Activated naive CD8-positive, alpha-beta T cell (primary cell): ENCODE measurements around the gene TMCO4.
"Not testable (repeated sequence)": the region's sequence is repeated elsewhere in the genome, so short reads cannot be mapped to it uniquely, and the experiment has no call there.

Experiments used
- H3K27ac Mint-ChIP-seq: one replicate; pipeline ENCODE4 v1.8.0; 2021; ENCODE audit warnings: mixed read lengths
- H3K27me3 Mint-ChIP-seq: one replicate; pipeline ENCODE4 v1.8.0; 2021; ENCODE audit warnings: mixed read lengths
- H3K36me3 Mint-ChIP-seq: one replicate; pipeline ENCODE4 v1.8.0; 2021; ENCODE audit warnings: mixed read lengths
- H3K4me1 Mint-ChIP-seq: one replicate; pipeline ENCODE4 v1.8.0; 2021; ENCODE audit warnings: low read depth, mixed read lengths
- H3K4me3 Mint-ChIP-seq: one replicate; pipeline ENCODE4 v1.8.0; 2021; ENCODE audit warnings: mild to moderate bottlenecking, mixed read lengths
- H3K9me3 Mint-ChIP-seq: one replicate; pipeline ENCODE4 v1.8.0; 2021; ENCODE audit warnings: low read depth, mixed read lengths

The TMCO4 gene

GRCh38 chr1:19800076-19800804, 524 bp upstream of the TMCO4 start:
- no peaks in the 10 kb centered on the region for H3K9me3 Mint-ChIP-seq
- H3K4me3 Mint-ChIP-seq: peak overlapping the region; percentile 90
- H3K4me1 Mint-ChIP-seq: peaks cover 24% of the 10 kb centered on the region
- H3K27ac Mint-ChIP-seq: peak overlapping the region; percentile 96
- no peaks in the 10 kb centered on the region for H3K27me3 Mint-ChIP-seq
- H3K36me3 Mint-ChIP-seq: peaks cover 2% of the 10 kb centered on the region

DNA sequence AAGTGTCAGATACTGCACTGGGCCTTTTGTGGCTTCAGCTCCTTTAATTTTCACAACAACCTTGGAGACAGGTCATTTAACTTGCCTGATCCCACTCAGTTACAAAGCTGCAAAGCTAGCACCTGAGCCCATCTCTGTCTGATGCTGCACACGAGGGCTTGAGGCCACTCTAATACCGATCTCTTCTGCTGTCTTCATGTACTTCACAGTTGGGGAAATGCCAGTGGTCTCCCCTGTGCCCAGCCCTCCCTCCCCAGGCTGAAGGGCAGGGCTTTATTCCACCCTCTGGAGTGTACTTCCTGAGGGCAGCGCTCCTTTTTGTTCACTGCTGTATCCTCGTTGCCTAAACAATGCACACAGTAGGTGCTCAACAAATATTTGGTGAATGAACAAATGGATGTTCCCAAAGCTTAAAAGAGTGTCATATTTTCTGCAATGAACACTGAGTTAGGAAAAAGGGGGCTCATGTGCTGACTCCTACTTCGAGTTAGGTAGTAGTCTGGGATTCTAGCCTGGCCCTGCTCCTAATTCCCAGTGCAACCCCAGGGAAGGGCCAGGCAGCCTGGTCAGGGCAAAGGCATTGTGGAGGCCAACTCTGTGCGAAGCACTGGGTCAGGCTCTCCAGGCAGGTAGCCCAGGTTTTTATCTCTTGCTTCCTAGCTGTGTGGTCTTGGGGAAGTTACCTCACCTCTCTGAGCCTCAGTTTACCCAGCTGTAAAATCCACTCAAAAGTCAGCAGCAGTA, 1.1 kb downstream of the TMCO4 start:
- H3K9me3 Mint-ChIP-seq: no peaks in the 10 kb centered on the region
- no peaks in the 10 kb centered on the region for H3K27me3 Mint-ChIP-seq
- peaks cover 28% of the 10 kb centered on the region for H3K4me1 Mint-ChIP-seq
- H3K36me3 Mint-ChIP-seq: peaks cover 4% of the 10 kb centered on the region
- peak overlapping the region; percentile 87 for H3K4me3 Mint-ChIP-seq
- peak overlapping the region; percentile 94 for H3K27ac Mint-ChIP-seq

GRCh38 chr1:19797827-19798226, 1.9 kb downstream of the TMCO4 start:
- Mint-ChIP-seq H3K4me3 (peak overlapping the region; percentile 87), H3K36me3 (peaks cover 8% of the 10 kb centered on the region), H3K27ac (peak overlapping the region; percentile 94), H3K27me3 (no peaks in the 10 kb centered on the region), H3K4me1 (peaks cover 31% of the 10 kb centered on the region), H3K9me3 (no peaks in the 10 kb centered on the region)

GRCh38 chr1:19794583-19794982, 5.1 kb downstream of the TMCO4 start:
- H3K27me3 Mint-ChIP-seq: no peaks in the 10 kb centered on the region
- H3K4me3 Mint-ChIP-seq: no peak overlapping the region
- no peaks in the 10 kb centered on the region for H3K9me3 Mint-ChIP-seq
- no peak overlapping the region for H3K27ac Mint-ChIP-seq
- H3K4me1 Mint-ChIP-seq: peaks cover 30% of the 10 kb centered on the region
- H3K36me3 Mint-ChIP-seq: peaks cover 19% of the 10 kb centered on the region

DNA sequence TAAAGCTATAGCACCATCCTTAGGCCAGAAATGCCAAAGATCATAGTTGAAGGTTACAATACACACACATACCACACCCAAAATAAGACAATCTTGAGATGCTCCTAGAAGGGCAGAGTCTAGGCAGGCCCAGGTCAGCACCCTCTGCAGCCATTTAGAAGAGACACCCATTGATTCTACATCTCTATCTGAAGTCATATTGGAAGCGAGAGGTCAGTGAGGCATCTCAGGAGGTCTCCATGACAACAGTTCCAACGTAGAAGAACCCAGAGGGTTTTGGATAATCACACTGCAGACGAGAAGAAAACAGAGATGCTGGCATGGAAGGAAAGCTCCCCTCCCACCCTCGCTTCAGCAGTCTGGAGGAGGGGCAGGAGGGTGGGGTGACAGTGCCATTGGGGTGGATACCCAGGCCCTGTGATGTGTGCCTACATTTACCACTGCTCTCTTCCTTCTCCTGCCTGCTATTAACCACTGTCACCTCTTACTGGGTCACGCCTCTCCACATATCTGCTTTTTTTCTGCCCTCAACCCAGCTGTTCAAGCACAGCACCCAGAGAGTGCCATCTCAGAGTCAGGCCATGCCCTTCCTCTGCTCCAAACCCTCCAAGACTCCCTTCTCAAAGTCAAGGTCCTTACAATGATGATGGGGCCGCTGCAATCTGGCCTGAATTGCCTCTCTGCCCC, 6.2 kb downstream of the TMCO4 start:
- peaks cover 24% of the 10 kb centered on the region for H3K4me1 Mint-ChIP-seq
- H3K9me3 Mint-ChIP-seq: no peaks in the 10 kb centered on the region
- H3K4me3 Mint-ChIP-seq: no peak overlapping the region
- H3K36me3 Mint-ChIP-seq: peaks cover 21% of the 10 kb centered on the region
- no peaks in the 10 kb centered on the region for H3K27me3 Mint-ChIP-seq
- H3K27ac Mint-ChIP-seq: no peak overlapping the region

GRCh38 chr1:19792237-19793002, 7.3 kb downstream of the TMCO4 start:
- H3K36me3 Mint-ChIP-seq: peaks cover 21% of the 10 kb centered on the region
- no peak overlapping the region for H3K4me3 Mint-ChIP-seq
- H3K9me3 Mint-ChIP-seq: no peaks in the 10 kb centered on the region
- H3K4me1 Mint-ChIP-seq: peaks cover 17% of the 10 kb centered on the region
- no peaks in the 10 kb centered on the region for H3K27me3 Mint-ChIP-seq
- H3K27ac Mint-ChIP-seq: no peak overlapping the region

GRCh38 chr1:19790061-19790975, 9.4 kb downstream of the TMCO4 start:
- H3K36me3 Mint-ChIP-seq: peaks cover 25% of the 10 kb centered on the region
- peaks cover 17% of the 10 kb centered on the region for H3K4me1 Mint-ChIP-seq
- not testable (repeated sequence) for H3K4me3 Mint-ChIP-seq, H3K27me3 Mint-ChIP-seq, H3K9me3 Mint-ChIP-seq, H3K27ac Mint-ChIP-seq

GRCh38 chr1:19786988-19787423, 12.7 kb downstream of the TMCO4 start:
- Mint-ChIP-seq H3K4me3 (no peak overlapping the region), H3K4me1 (peaks cover 10% of the 10 kb centered on the region), H3K27ac (no peak overlapping the region), H3K36me3 (peaks cover 20% of the 10 kb centered on the region), H3K9me3 (no peaks in the 10 kb centered on the region), H3K27me3 (no peaks in the 10 kb centered on the region)

- Mint-ChIP-seq H3K27ac (no peak overlapping the region), H3K4me3 (no peak overlapping the region), H3K9me3 (no peaks in the 10 kb centered on the region), H3K27me3 (no peaks in the 10 kb centered on the region), H3K36me3 (peaks cover 20% of the 10 kb centered on the region), H3K4me1 (peaks cover 7% of the 10 kb centered on the region)
Observed at GRCh38 chr1:19785660-19786059, 14.1 kb downstream of the TMCO4 start.

DNA sequence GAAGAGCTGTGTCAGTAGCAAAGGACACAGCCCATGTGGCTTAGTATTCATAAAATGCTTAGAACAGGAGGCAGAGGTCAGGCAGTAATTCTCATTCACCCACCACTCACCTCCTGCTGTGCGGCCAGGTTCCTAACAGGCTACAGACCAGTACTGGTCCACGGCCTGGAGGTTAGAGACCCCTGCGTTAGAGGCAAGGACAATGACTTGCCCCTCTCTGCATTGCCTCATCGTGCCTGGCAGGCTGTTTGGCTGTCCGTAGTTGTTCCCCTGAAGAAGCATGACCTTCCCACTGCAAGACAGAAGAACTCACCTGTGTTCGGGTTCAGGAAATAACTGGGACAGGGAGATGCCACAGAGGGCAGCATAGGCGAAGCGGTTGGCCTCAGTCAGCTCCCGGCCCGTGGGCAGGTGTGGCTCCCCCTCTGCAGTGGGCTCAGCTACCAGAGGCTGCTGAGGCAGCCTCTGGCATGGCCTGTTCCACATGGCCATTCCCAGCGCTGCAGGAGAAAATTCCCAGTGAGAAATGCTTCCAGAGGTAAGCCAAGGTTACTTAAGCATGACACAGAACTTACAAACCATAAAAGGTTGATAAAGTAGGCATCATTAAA, 19.3 kb downstream of the TMCO4 start:
- peaks cover 22% of the 10 kb centered on the region for H3K36me3 Mint-ChIP-seq
- H3K4me3 Mint-ChIP-seq: no peak overlapping the region
- H3K27ac Mint-ChIP-seq: no peak overlapping the region
- H3K9me3 Mint-ChIP-seq: no peaks in the 10 kb centered on the region
- no peaks in the 10 kb centered on the region for H3K27me3 Mint-ChIP-seq
- no peaks in the 10 kb centered on the region for H3K4me1 Mint-ChIP-seq

- no peaks in the 10 kb centered on the region for H3K9me3 Mint-ChIP-seq
- no peaks in the 10 kb centered on the region for H3K4me1 Mint-ChIP-seq
- H3K27me3 Mint-ChIP-seq: no peaks in the 10 kb centered on the region
- H3K27ac Mint-ChIP-seq: no peak overlapping the region
- no peak overlapping the region for H3K4me3 Mint-ChIP-seq
- peaks cover 16% of the 10 kb centered on the region for H3K36me3 Mint-ChIP-seq
Observed at GRCh38 chr1:19776933-19777332, 22.8 kb downstream of the TMCO4 start.

- H3K4me1 Mint-ChIP-seq: no peaks in the 10 kb centered on the region
- H3K4me3 Mint-ChIP-seq: no peak overlapping the region
- no peaks in the 10 kb centered on the region for H3K9me3 Mint-ChIP-seq
- H3K36me3 Mint-ChIP-seq: peaks cover 13% of the 10 kb centered on the region
- H3K27me3 Mint-ChIP-seq: no peaks in the 10 kb centered on the region
- no peak overlapping the region for H3K27ac Mint-ChIP-seq
Observed at GRCh38 chr1:19776287-19776686, 23.4 kb downstream of the TMCO4 start.

- Mint-ChIP-seq H3K4me1 (no peaks in the 10 kb centered on the region), H3K4me3 (no peak overlapping the region), H3K27me3 (no peaks in the 10 kb centered on the region), H3K9me3 (no peaks in the 10 kb centered on the region), H3K27ac (no peak overlapping the region), H3K36me3 (peaks cover 17% of the 10 kb centered on the region)
Observed at GRCh38 chr1:19775831-19776230, 23.9 kb downstream of the TMCO4 start.
